PC-3 (cell line): ENCODE results near the gene ITGB1. TPM values are rescaled to one million over a fixed set of nuclear protein-coding genes. Genes with fewer than 3 reads are reported as not detected.

Source experiments
- ATAC-seq: fragments of 200-7000 bp; cut with Tn5 transposase; 2 replicates; pipeline ENCODE4 v1.9.1; 2020; ENCODE audit warnings: mild to moderate bottlenecking, moderate library complexity
- BruUV-seq: library from RNA; stranded (reverse); fragments of 400-500 nt; replicated peaks from 2 replicates; lab custom pipeline; 2021; lab: Mats Ljungman, UMichigan
- CTCF ChIA-PET: fragments of 300-600 bp; sonication (Branson Sonifier 250); formaldehyde crosslinking; loops from one replicate; lab custom pipeline; 2022; ENCODE audit warnings: antibody characterized with exemption; lab: Charles Lee
- POLR2A ChIA-PET: fragments of 300-600 bp; sonication (Branson Sonifier 250); formaldehyde crosslinking; loops from one replicate; lab custom pipeline; 2022; ENCODE audit warnings: antibody characterized with exemption; ENCODE audit not compliant: unreplicated experiment; lab: Charles Lee
- DNase-seq: peaks from one replicate; pipeline ENCODE4 v3.0.0-alpha.2; 2015
- H2AFZ ChIP-seq: fragments of 300-600 bp; sonication (generic); 2 replicates; pipeline ENCODE4 v1.6.0; 2016; ENCODE audit warnings: antibody characterized with exemption, low read length
- H3F3A ChIP-seq: fragments of 300-600 bp; sonication (generic); one replicate; pipeline ENCODE4 v1.6.0; 2017; ENCODE audit warnings: antibody characterized with exemption, low read length, control low read depth, mild to moderate bottlenecking; ENCODE audit not compliant: unreplicated experiment
- H3K27ac ChIP-seq: fragments of 300-600 bp; sonication (generic); 2 replicates; pipeline ENCODE4 v1.5.1; 2016; ENCODE audit warnings: mild to moderate bottlenecking, low read length
- H3K27me3 ChIP-seq: fragments of 300-600 bp; sonication (generic); 2 replicates; pipeline ENCODE4 v1.6.1; 2016; ENCODE audit warnings: low read length, mixed read lengths
- H3K36me3 ChIP-seq: fragments of 300-600 bp; sonication (generic); 2 replicates; pipeline ENCODE4 v1.6.1; 2016; ENCODE audit warnings: low read depth, mixed run types, low read length, mixed read lengths
- H3K4me1 ChIP-seq: fragments of 300-600 bp; sonication (generic); 2 replicates; pipeline ENCODE4 v1.5.1; 2016; ENCODE audit warnings: low read length; ENCODE audit not compliant: insufficient read depth
- H3K4me2 ChIP-seq: fragments of 300-600 bp; sonication (generic); 2 replicates; pipeline ENCODE4 v1.6.0; 2016; ENCODE audit warnings: low read length
- H3K4me3 ChIP-seq: fragments of 300-600 bp; sonication (generic); 2 replicates; pipeline ENCODE4 v1.5.1; 2016; ENCODE audit warnings: mild to moderate bottlenecking, low read length, mixed read lengths
- H3K79me2 ChIP-seq: fragments of 300-600 bp; sonication (generic); 2 replicates; pipeline ENCODE4 v1.6.1; 2017; ENCODE audit warnings: low read length, mixed read lengths
- H3K9ac ChIP-seq: fragments of 300-600 bp; sonication (generic); 2 replicates; pipeline ENCODE4 v1.6.0; 2016; ENCODE audit warnings: mild to moderate bottlenecking, low read length
- H3K9me2 ChIP-seq: fragments of 300-600 bp; sonication (generic); replicated peaks from 2 replicates; pipeline ENCODE4 v1.6.1; 2016; ENCODE audit warnings: mixed run types, low read length, mixed read lengths
- H3K9me3 ChIP-seq: fragments of 300-600 bp; sonication (generic); 2 replicates; pipeline ENCODE4 v1.6.1; 2016; ENCODE audit warnings: low read length, mixed read lengths
- H4K20me1 ChIP-seq: fragments of 300-600 bp; sonication (generic); 2 replicates; pipeline ENCODE4 v1.6.1; 2016; ENCODE audit warnings: low read length, mixed read lengths
- EZH2 ChIP-seq: fragments of 300-600 bp; sonication (generic); IDR thresholded peaks from one replicate; pipeline ENCODE4 v1.6.1; 2017; ENCODE audit warnings: antibody characterized with exemption, mild to moderate bottlenecking, low read length; ENCODE audit not compliant: unreplicated experiment
- EZH2phosphoT487 ChIP-seq: fragments of 300-600 bp; sonication (generic); IDR thresholded peaks from 2 replicates; pipeline ENCODE4 v1.6.1; 2018; ENCODE audit warnings: mild to moderate bottlenecking, antibody characterized with exemption, low read length, borderline replicate concordance
- intact Hi-C: fragments of 100-400 bp; cut with micrococcal nuclease; formaldehyde crosslinking; loops from 2 replicates; pipeline ENCODE4 v1.9.0; 2023
- total RNA-seq: library from RNA; depleted of rRNA; stranded (reverse); fragments of >200 nt; gene quantifications from 2 replicates; pipeline ENCODE4 v1.2.3, GENCODE V29; 2014
- TF ChIP-seq, protein P1 (sequence below): fragments of 300-600 bp; sonication (generic); conservative IDR thresholded peaks from 2 replicates; pipeline ENCODE4 v1.5.1; 2017; ENCODE audit warnings: antibody characterized with exemption, low read depth, mild to moderate bottlenecking, low read length

The ITGB1 gene
- total RNA-seq, 1 experiment from 2014 or later, result 1,010 TPM

DNA sequence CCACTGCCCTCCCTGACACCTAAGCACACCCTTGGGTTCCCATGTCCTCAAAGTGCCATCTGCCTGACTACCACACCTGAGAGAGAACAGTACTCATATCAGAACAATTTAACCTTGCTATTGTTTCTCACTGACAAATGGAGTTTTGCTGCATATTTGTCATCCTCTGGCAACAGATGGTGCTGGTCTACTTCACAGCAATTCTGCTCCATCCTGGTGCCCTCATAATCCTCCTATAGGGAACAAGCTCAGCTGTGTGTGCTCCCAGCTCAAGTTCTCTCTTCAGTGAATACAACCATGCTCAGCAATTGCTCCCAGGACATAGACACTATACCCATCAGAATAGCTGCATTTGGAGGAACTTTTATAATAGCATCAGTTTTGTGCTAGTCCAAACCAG lies 32.8 kb upstream of the ITGB1 start:
- no peaks in the 10 kb centered on the region for H3F3A ChIP-seq
- H3K4me2 ChIP-seq, result no peak overlapping the region
- no peak for TF ChIP-seq EZH2
- POLR2A ChIA-PET, result no interaction called here
- peaks cover 9% of the 10 kb centered on the region for H3K4me1 ChIP-seq
- intact Hi-C loops, result no loop called here
- BruUV-seq, result no TSS peak
- no peaks in the 10 kb centered on the region for H4K20me1 ChIP-seq
- no peak overlapping the region for H2AFZ ChIP-seq
- no peak overlapping the region for H3K9ac ChIP-seq
- H3K9me2 ChIP-seq, result no peaks in the 10 kb centered on the region
- no peaks in the 10 kb centered on the region; the same call in 1 of the 2 replicates for H3K36me3 ChIP-seq
- H3K4me3 ChIP-seq, result no peak overlapping the region
- peaks cover 4% of the 10 kb centered on the region; the same call in 1 of the 2 replicates for H3K79me2 ChIP-seq
- no peaks in the 10 kb centered on the region for H3K27me3 ChIP-seq
- CTCF ChIA-PET, result interaction anchor here (0.5 to 0.9 kb wide), 2 partner anchors 18 kb away, joined by 3 to 4 read pairs; no protein-coding TSS in a partner anchor
- H3K9me3 ChIP-seq, result no peaks in the 10 kb centered on the region
- no peak for ATAC-seq
- H3K27ac ChIP-seq, result no peak overlapping the region
- no peak for DNase-seq

DNA sequence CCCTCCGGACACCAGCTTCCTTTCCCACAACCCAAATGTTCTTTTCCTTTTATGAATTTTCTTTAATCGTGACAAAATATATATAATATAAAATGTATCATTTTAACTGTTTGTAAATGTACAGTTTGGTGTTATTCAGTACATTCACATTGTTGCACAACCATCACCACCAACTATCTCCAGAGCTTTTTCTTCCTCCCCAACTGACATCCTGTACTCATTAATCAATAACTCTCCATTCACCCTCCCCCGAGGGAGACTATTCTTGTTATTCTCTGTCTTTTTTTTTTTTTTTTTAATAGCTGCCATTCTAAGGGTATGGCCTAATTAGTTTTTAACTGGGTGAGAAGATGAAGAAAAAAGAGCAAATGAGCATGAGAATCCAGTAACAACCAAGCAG lies 30.6 kb upstream of the ITGB1 start:
- no peak for ATAC-seq

DNA sequence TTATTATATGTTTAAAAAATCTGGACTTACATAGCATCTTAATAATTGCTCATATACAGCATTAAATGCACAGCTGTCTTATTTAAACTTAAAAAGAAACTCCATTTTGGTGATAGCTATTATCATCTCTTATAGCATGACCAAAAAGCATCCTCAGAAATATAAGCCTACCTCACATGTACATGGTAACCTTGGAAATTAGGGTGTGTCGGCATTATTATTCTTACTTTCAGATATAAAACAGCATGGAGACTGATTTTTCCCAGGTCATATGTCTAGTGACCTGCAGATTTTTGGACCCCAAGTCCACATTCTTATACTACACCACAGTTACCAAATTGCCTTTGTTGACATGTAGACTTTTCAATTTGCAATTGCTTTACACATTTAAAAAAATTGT lies 29.1 kb upstream of the ITGB1 start:
- ChIA-PET CTCF (no interaction called here), POLR2A (interaction anchor here (0.6 kb wide), 1 partner anchor 326 kb away, joined by 3 read pairs; no protein-coding TSS in a partner anchor)
- H4K20me1 ChIP-seq, result no peaks in the 10 kb centered on the region
- ATAC-seq, result no peak
- H3K4me1 ChIP-seq, result peaks cover 45% of the 10 kb centered on the region
- no TSS peak for BruUV-seq
- H3K27ac ChIP-seq, result no peak overlapping the region
- no peaks in the 10 kb centered on the region for H3K9me3 ChIP-seq
- H3F3A ChIP-seq, result peaks cover 16% of the 10 kb centered on the region
- no peaks in the 10 kb centered on the region for H3K27me3 ChIP-seq
- H3K4me2 ChIP-seq, result no peak overlapping the region
- DNase-seq, result no peak
- H3K79me2 ChIP-seq, result peaks cover 23% of the 10 kb centered on the region
- TF ChIP-seq EZH2phosphoT487 (no peak), EZH2 (no peak)
- TF ChIP-seq, protein P1, sequence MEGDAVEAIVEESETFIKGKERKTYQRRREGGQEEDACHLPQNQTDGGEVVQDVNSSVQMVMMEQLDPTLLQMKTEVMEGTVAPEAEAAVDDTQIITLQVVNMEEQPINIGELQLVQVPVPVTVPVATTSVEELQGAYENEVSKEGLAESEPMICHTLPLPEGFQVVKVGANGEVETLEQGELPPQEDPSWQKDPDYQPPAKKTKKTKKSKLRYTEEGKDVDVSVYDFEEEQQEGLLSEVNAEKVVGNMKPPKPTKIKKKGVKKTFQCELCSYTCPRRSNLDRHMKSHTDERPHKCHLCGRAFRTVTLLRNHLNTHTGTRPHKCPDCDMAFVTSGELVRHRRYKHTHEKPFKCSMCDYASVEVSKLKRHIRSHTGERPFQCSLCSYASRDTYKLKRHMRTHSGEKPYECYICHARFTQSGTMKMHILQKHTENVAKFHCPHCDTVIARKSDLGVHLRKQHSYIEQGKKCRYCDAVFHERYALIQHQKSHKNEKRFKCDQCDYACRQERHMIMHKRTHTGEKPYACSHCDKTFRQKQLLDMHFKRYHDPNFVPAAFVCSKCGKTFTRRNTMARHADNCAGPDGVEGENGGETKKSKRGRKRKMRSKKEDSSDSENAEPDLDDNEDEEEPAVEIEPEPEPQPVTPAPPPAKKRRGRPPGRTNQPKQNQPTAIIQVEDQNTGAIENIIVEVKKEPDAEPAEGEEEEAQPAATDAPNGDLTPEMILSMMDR, result no peak
- intact Hi-C loops, result no loop called here
- H2AFZ ChIP-seq, result no peak overlapping the region
- H3K36me3 ChIP-seq, result no peaks in the 10 kb centered on the region
- H3K9ac ChIP-seq, result no peak overlapping the region
- no peaks in the 10 kb centered on the region for H3K9me2 ChIP-seq
- no peak overlapping the region for H3K4me3 ChIP-seq

More for the DNA sequence above, 30.6 kb upstream of the ITGB1 start:
- no peak for DNase-seq
- POLR2A ChIA-PET, result no interaction called here
- BruUV-seq, result no TSS peak
- Histone ChIP-seq H3K9ac (no peak overlapping the region), H3K79me2 (peaks cover 22% of the 10 kb centered on the region), H3K27me3 (no peaks in the 10 kb centered on the region), H3F3A (peaks cover 4% of the 10 kb centered on the region), H3K4me2 (no peak overlapping the region), H3K36me3 (no peaks in the 10 kb centered on the region), H3K9me3 (no peaks in the 10 kb centered on the region), H3K4me3 (no peak overlapping the region), H3K9me2 (no peaks in the 10 kb centered on the region), H2AFZ (no peak overlapping the region), H3K4me1 (peaks cover 31% of the 10 kb centered on the region), H4K20me1 (no peaks in the 10 kb centered on the region), H3K27ac (no peak overlapping the region)
- CTCF ChIA-PET, result no interaction called here
- intact Hi-C loops, result no loop called here
- TF ChIP-seq EZH2 (no peak), EZH2phosphoT487 (no peak)
- TF ChIP-seq, protein P1, result no peak
